ENCODE data around the gene TESPA1.

- TF ChIP-seq TCF7L2 (IDR thresholded peaks at IDR 0.05; ENCODE audit: borderline replicate concordance, low read depth, low read length) = no peak
- no peak for TF ChIP-seq CTCF (tag by site-specific recombination; IDR thresholded peaks at IDR 0.05)
- no peak for TF ChIP-seq ZNF768 (tag by site-specific recombination; IDR thresholded peaks at IDR 0.05)
- TF ChIP-seq GFI1B (tag by site-specific recombination; IDR thresholded peaks at IDR 0.05) = no peak
- no peak for TF ChIP-seq ZNF555 (tag by site-specific recombination; conservative IDR thresholded peaks at IDR 0.05)
- no peak for TF ChIP-seq PRDM6 (tag by site-specific recombination; IDR thresholded peaks at IDR 0.05)
- TF ChIP-seq PRDM10 (tag by site-specific recombination; IDR thresholded peaks at IDR 0.05) = no peak
- TF ChIP-seq ZBTB20 (tag by site-specific recombination; IDR thresholded peaks at IDR 0.05) = no peak
- no peak for TF ChIP-seq ZNF324 (tag by site-specific recombination; IDR thresholded peaks at IDR 0.05)
- TF ChIP-seq RBAK (tag by site-specific recombination; IDR thresholded peaks at IDR 0.05) = no peak
- TF ChIP-seq ZNF558 (tag by site-specific recombination; IDR thresholded peaks at IDR 0.05) = no peak
- no peak for TF ChIP-seq ZNF184 (tag by site-specific recombination; IDR thresholded peaks at IDR 0.05)
These were observed 17.8 kb upstream of the TESPA1 start for GRCh38 chr12:55002355-55002754.
